Stomach (tissue), 4 donors: ENCODE data around the gene LONP2.

Source experiments
- CTCF ChIP-seq, 7 experiments: fragments of 450-650 bp in 4 of 7; fragments of 200-600 bp in 3 of 7; sonication (generic) in 3 of 7; IDR thresholded peaks; one replicate each; pipeline ENCODE4 v1.5.1; 2016 to 2019; ENCODE audit warnings: antibody characterized with exemption in 7 of 7, control low read depth in 2 of 7, mild to moderate bottlenecking in 1 of 7
- EP300 ChIP-seq: sonication (generic); formaldehyde crosslinking; IDR thresholded peaks from one replicate; pipeline ENCODE4 v1.6.1; 2017; ENCODE audit warnings: antibody characterized with exemption
- POLR2A ChIP-seq, 4 donors: fragments of 450-650 bp; IDR thresholded peaks; one replicate each; pipeline ENCODE4 v1.6.1; 2016; ENCODE audit warnings: antibody characterized with exemption in 4 of 4, control low read depth in 2 of 4, mild to moderate bottlenecking in 1 of 4, moderate library complexity in 1 of 4
- POLR2AphosphoS5 ChIP-seq, 3 donors: sonication (generic); formaldehyde crosslinking; IDR thresholded peaks; one replicate each; pipeline ENCODE4 v1.6.1; 2016; ENCODE audit warnings: antibody characterized with exemption in 3 of 3

- no peak for TF ChIP-seq POLR2A (IDR thresholded peaks at IDR 0.05)
- no peak for TF ChIP-seq CTCF (IDR thresholded peaks at IDR 0.05)
- TF ChIP-seq POLR2AphosphoS5 (IDR thresholded peaks at IDR 0.05), result no peak
- no peak for TF ChIP-seq EP300
Measured at GRCh38 chr16:48247311-48247710, 3.2 kb downstream of the LONP2 start, which contains the start of gene ABCC11.
